ENCODE measurements around the gene PPIP5K1.

The PPIP5K1 gene

GRCh38 chr15:43513550-43513949 is 76.5 kb downstream of the PPIP5K1 start:
- H3K4me3 ChIP-seq (replicated peaks; ENCODE audit: low read depth, low read length), result no peak overlapping the region
- H3K27me3 ChIP-seq (replicated peaks; ENCODE audit: control insufficient read depth, insufficient read depth, low read length), result no peaks in the 10 kb centered on the region; the same call in 1 of the 2 replicates
- H3K36me3 ChIP-seq (ENCODE audit: control insufficient read depth, insufficient read depth, low read length), result no peaks in the 10 kb centered on the region
- DNase-seq (ENCODE audit: extremely low read depth, insufficient read length), result no peak
- TF ChIP-seq CTCF (IDR thresholded peaks at IDR 0.05; ENCODE audit: insufficient read depth, low read length, poor library complexity, severe bottlenecking), result no peak

GRCh38 chr15:43511012-43511885 is 78.8 kb downstream of the PPIP5K1 start:
- Histone ChIP-seq H3K27me3 (replicated peaks; ENCODE audit: control insufficient read depth, insufficient read depth, low read length) (no peaks in the 10 kb centered on the region; the same call in 1 of the 2 replicates), H3K36me3 (ENCODE audit: control insufficient read depth, insufficient read depth, low read length) (no peaks in the 10 kb centered on the region), H3K4me3 (replicated peaks; ENCODE audit: low read depth, low read length) (peak overlapping the region; percentile 68)
- no peak for DNase-seq (ENCODE audit: extremely low read depth, insufficient read length)
- peak; percentile 23 for TF ChIP-seq CTCF (IDR thresholded peaks at IDR 0.05; ENCODE audit: insufficient read depth, low read length, poor library complexity, severe bottlenecking)

- peak; percentile 99 for DNase-seq (ENCODE audit: extremely low read depth, insufficient read length)
- Histone ChIP-seq H3K4me3 (replicated peaks; ENCODE audit: low read depth, low read length) (peak overlapping the region; percentile 68), H3K36me3 (ENCODE audit: control insufficient read depth, insufficient read depth, low read length) (no peaks in the 10 kb centered on the region), H3K27me3 (replicated peaks; ENCODE audit: control insufficient read depth, insufficient read depth, low read length) (no peaks in the 10 kb centered on the region)
- TF ChIP-seq CTCF (IDR thresholded peaks at IDR 0.05; ENCODE audit: insufficient read depth, low read length, poor library complexity, severe bottlenecking), result no peak
These were observed 79.6 kb downstream of the PPIP5K1 start for GRCh38 chr15:43510200-43511011.

- Histone ChIP-seq H3K4me3 (replicated peaks; ENCODE audit: low read depth, low read length) (peak overlapping the region; percentile 68), H3K36me3 (ENCODE audit: control insufficient read depth, insufficient read depth, low read length) (no peaks in the 10 kb centered on the region), H3K27me3 (replicated peaks; ENCODE audit: control insufficient read depth, insufficient read depth, low read length) (no peaks in the 10 kb centered on the region)
- DNase-seq (ENCODE audit: extremely low read depth, insufficient read length), result no peak
- no peak for TF ChIP-seq CTCF (IDR thresholded peaks at IDR 0.05; ENCODE audit: insufficient read depth, low read length, poor library complexity, severe bottlenecking)
These were observed 80.3 kb downstream of the PPIP5K1 start for GRCh38 chr15:43509660-43510199.

- DNase-seq (ENCODE audit: extremely low read depth, insufficient read length), result no peak
- Histone ChIP-seq H3K4me3 (replicated peaks; ENCODE audit: low read depth, low read length) (no peak overlapping the region), H3K27me3 (replicated peaks; ENCODE audit: control insufficient read depth, insufficient read depth, low read length) (no peaks in the 10 kb centered on the region)
These were observed 80.9 kb downstream of the PPIP5K1 start for GRCh38 chr15:43508991-43509659.

More at GRCh38 chr15:43508991-43509659, 80.9 kb downstream of the PPIP5K1 start:
- H3K36me3 ChIP-seq (ENCODE audit: control insufficient read depth, insufficient read depth, low read length), result no peaks in the 10 kb centered on the region
- no peak for TF ChIP-seq CTCF (IDR thresholded peaks at IDR 0.05; ENCODE audit: insufficient read depth, low read length, poor library complexity, severe bottlenecking)

Data from GM06990 (cell line).